Chondrocyte (in vitro differentiated cells): ENCODE measurements around the gene SDK2. TPM values are rescaled to one million over a fixed set of nuclear protein-coding genes. Genes with fewer than 3 reads are reported as not detected.
A peak's percentile ranks its signal among the peaks of the same experiment; 100 is the strongest.
"Not testable (repeated sequence)": the region's sequence is repeated elsewhere in the genome, so short reads cannot be mapped to it uniquely, and the experiment has no call there.

ENCODE experiments used
- DNase-seq: peaks from one replicate; pipeline ENCODE4 v3.0.0; 2021; ENCODE audit warnings: mixed read lengths, low spot score
- H3K27ac Mint-ChIP-seq: one replicate; pipeline ENCODE4 v1.8.0; 2021; ENCODE audit warnings: mild to moderate bottlenecking, moderate library complexity, mixed read lengths; ENCODE audit not compliant: unreplicated experiment
- H3K27me3 Mint-ChIP-seq: 2 replicates; pipeline ENCODE4 v1.8.0; 2021; ENCODE audit warnings: low read depth, mixed read lengths
- H3K36me3 Mint-ChIP-seq: 2 replicates; pipeline ENCODE4 v1.8.0; 2021; ENCODE audit warnings: low read depth, mixed read lengths
- H3K4me1 Mint-ChIP-seq: 2 replicates; pipeline ENCODE4 v1.8.0; 2021; ENCODE audit warnings: low read depth, mild to moderate bottlenecking, mixed read lengths
- H3K4me3 Mint-ChIP-seq: one replicate; pipeline ENCODE4 v1.8.0; 2021; ENCODE audit warnings: mild to moderate bottlenecking, moderate library complexity, mixed read lengths; ENCODE audit not compliant: unreplicated experiment
- H3K9me3 Mint-ChIP-seq: 2 replicates; pipeline ENCODE4 v1.8.0; 2021; ENCODE audit warnings: low read depth, mixed read lengths
- total RNA-seq: library from RNA; stranded (reverse); gene quantifications from 3 replicates; pipeline ENCODE4 v1.2.1, GENCODE V29; 2021
- TF ChIP-seq, protein P1 (sequence below): fragments of 200-600 bp; sonication (generic); IDR thresholded peaks from 2 replicates; pipeline ENCODE4 v1.5.0; 2021; ENCODE audit warnings: antibody characterized with exemption, mild to moderate bottlenecking, moderate library complexity

The SDK2 gene
- total RNA-seq, 1 donor from 2014 or later, result 15.8 TPM

DNA sequence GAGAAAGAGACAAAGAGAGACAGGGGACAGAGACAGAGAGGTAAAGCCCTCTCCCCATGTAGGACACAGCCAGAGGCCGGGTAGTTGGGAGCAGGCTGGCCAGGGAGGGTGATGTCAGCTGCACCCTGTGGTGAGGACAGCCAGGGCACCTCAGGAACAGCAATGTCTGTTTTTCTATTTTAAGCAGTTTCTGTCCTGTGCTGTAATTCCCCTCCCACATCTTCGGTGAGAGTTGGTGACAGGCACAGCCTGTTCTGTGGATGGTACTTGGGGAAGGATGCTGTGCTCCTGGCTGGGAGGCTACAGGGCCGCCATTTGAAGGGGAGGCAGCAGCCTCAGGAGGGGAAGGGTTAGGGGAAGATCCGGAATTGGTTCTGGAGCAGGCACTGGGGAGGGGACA, 163.5 kb downstream of the SDK2 start:
- Mint-ChIP-seq H3K4me3 (no peak overlapping the region), H3K36me3 (peaks cover 6% of the 10 kb centered on the region), H3K27ac (peak overlapping the region; percentile 29), H3K27me3 (no peaks in the 10 kb centered on the region), H3K4me1 (peaks cover 20% of the 10 kb centered on the region), H3K9me3 (peaks cover 9% of the 10 kb centered on the region)
- no peak for DNase-seq
- TF ChIP-seq, protein P1, sequence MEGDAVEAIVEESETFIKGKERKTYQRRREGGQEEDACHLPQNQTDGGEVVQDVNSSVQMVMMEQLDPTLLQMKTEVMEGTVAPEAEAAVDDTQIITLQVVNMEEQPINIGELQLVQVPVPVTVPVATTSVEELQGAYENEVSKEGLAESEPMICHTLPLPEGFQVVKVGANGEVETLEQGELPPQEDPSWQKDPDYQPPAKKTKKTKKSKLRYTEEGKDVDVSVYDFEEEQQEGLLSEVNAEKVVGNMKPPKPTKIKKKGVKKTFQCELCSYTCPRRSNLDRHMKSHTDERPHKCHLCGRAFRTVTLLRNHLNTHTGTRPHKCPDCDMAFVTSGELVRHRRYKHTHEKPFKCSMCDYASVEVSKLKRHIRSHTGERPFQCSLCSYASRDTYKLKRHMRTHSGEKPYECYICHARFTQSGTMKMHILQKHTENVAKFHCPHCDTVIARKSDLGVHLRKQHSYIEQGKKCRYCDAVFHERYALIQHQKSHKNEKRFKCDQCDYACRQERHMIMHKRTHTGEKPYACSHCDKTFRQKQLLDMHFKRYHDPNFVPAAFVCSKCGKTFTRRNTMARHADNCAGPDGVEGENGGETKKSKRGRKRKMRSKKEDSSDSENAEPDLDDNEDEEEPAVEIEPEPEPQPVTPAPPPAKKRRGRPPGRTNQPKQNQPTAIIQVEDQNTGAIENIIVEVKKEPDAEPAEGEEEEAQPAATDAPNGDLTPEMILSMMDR, result no peak

DNA sequence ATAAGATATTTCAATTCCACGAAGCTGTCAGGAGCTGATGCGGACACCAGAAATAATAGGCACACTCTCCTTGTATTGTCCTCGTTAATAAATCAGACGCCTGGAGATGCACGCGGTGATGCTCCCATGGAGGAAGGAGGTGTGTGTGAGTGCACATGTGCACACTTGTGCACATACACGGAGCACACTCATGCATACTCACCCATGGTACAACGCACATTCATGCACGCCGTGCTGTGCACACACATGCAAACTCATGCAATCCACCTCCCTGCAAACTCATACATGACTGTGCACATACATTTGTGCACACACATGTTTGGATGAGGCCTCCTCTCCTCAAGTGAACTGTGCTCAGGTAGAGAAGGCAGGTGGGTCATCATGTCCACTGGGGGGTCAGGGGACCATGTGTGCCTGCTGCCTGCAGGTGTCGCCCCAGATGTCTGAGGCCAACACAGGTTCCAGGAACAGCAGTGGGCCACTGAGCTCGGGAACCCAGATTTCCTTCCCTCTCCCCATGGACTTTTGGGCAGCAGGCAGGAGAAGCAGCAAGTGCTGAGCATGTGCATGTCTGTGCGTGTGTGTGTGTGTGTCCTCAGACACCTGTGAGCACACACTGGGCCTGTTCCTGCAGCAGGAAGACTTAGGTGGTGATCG, 165.3 kb downstream of the SDK2 start:
- Mint-ChIP-seq H3K9me3 (no peaks in the 10 kb centered on the region), H3K4me3 (no peak overlapping the region), H3K27me3 (no peaks in the 10 kb centered on the region), H3K36me3 (no peaks in the 10 kb centered on the region), H3K27ac (no peak overlapping the region), H3K4me1 (peaks cover 29% of the 10 kb centered on the region)
- TF ChIP-seq, protein P1, result peak; percentile 18
- DNase-seq, result no peak

DNA sequence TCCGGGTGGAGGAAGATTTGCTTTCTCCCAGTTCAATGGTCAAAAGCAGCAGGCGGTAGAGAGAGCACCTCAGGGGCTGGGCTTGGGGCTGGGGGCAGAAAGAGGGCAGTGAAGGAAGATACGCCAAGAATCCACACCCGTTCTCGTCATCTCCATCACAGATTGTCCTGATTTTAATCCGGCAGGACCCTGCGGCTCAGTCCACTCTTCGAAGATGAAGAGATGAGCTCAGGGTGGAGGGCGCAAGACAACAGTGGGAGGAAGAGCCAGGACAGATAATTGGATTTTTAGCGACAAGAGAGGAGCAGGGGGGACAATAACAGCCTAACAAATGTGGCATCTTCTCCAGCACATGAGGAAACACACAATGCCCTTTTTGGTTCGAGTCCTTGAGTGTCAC, 165.9 kb downstream of the SDK2 start:
- TF ChIP-seq, protein P1, result no peak
- peaks cover 34% of the 10 kb centered on the region for H3K4me1 Mint-ChIP-seq
- H3K27ac Mint-ChIP-seq, result no peak overlapping the region
- no peaks in the 10 kb centered on the region for H3K9me3 Mint-ChIP-seq
- H3K4me3 Mint-ChIP-seq, result no peak overlapping the region
- no peak for DNase-seq
- no peaks in the 10 kb centered on the region for H3K36me3 Mint-ChIP-seq
- H3K27me3 Mint-ChIP-seq, result no peaks in the 10 kb centered on the region

DNA sequence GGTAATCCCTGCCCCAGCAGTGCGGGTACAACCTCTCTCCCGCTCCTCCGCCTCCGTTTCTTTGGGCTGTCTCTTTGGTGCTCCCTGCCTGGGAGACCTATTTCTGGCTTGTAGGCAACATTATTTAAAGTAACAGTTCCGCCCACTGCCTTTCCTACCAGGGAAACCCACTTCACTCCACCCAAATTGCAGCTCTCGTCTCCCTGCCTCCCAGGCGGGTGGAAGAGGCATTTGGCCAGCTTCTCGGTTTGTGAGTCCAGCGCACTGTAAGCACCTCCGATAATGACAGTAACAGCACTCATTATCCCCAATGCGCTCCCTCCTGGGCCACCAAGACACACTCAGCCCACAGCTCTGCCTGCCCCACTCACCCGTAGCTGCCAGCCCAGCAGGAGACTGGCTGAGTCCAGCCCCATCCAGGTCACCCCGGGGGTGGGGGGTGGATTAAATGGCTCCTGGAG, 167.3 kb downstream of the SDK2 start:
- Mint-ChIP-seq H3K4me1 (peaks cover 34% of the 10 kb centered on the region), H3K4me3 (no peak overlapping the region), H3K27me3 (no peaks in the 10 kb centered on the region), H3K27ac (no peak overlapping the region), H3K9me3 (no peaks in the 10 kb centered on the region), H3K36me3 (peaks cover 2% of the 10 kb centered on the region)
- no peak for DNase-seq
- TF ChIP-seq, protein P1, result no peak

DNA sequence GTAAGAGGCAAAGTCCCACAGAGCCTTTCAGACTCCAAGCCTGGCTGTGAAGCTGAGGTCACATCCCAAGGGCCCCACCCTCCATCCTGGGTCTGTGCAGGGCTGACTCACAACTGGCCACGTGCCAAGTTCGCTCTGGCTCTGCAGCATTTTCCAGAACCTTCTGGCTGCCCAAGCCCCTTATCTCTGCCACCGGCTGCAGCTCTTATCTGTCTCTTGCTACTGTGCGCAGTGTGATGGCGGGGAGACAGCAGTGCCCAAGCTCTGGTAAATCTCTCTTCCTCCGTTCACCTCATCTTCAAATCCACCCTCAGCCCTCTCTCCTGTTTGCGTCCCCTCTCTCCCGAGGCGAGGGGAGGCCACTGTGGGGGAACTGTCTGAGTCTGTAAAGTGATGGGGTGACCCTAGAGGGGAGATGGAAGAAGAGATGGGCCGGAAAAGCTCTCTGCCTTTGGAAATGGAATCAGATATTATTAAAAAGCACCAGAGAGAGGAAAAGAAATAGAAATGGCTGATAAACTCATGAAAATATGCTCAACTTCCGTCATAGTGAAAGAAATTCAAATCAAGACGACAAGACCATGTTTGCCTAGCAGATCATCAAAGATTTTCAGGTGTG, 169.8 kb downstream of the SDK2 start:
- peaks cover 21% of the 10 kb centered on the region for H3K4me1 Mint-ChIP-seq
- H3K27ac Mint-ChIP-seq, result peak overlapping the region; percentile 29
- TF ChIP-seq, protein P1, result no peak
- H3K27me3 Mint-ChIP-seq, result no peaks in the 10 kb centered on the region
- no peak for DNase-seq
- H3K9me3 Mint-ChIP-seq, result no peaks in the 10 kb centered on the region
- H3K36me3 Mint-ChIP-seq, result peaks cover 2% of the 10 kb centered on the region
- H3K4me3 Mint-ChIP-seq, result no peak overlapping the region

DNA sequence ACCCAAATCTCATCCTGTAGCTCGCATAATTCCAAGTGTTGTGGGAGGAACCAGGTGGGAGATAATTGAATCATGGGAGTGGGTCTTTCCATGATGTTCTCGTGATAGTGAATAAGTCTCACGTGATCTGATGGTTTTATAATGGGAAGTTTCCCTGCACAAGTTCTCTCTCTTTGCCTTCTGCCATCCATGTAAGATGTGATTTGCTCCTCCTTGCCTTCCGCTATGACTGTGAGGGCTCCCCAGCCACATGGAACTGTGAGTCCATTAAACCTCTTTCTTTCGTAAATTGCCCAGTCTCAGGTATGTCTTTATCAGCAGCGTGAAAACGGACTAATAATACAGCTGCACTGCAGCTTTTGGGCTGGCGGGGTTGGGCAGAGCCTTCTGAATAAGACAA, 171.5 kb downstream of the SDK2 start:
- H3K27ac Mint-ChIP-seq, H3K27me3 Mint-ChIP-seq, DNase-seq, H3K36me3 Mint-ChIP-seq, H3K4me3 Mint-ChIP-seq, H3K9me3 Mint-ChIP-seq: not testable (repeated sequence)
- peaks cover 21% of the 10 kb centered on the region for H3K4me1 Mint-ChIP-seq
